Left lung (tissue), 10 donors: ENCODE measurements around the gene COX4I2. TPM values are rescaled to one million over a fixed set of nuclear protein-coding genes. Genes with fewer than 3 reads are reported as not detected.
A peak's percentile ranks its signal among the peaks of the same experiment; 100 is the strongest.

Source experiments
- ATAC-seq: fragments of 200-7000 bp; cut with Tn5 transposase; one replicate; pipeline ENCODE4 v1.9.1; 2020; ENCODE audit warnings: moderate library complexity
- DNase-seq, 4 donors: peaks; one replicate each; pipeline ENCODE4 v3.0.0-alpha.2; 2013 to 2020
- H3K27ac ChIP-seq, 2 donors: fragments of 200-600 bp; sonication (generic) in 1 of 2; one replicate each; pipeline versions ENCODE4 v1.5.0 to v1.8.0; 2020 to 2021
- H3K27me3 ChIP-seq, 2 donors: fragments of 200-600 bp; sonication (generic) in 1 of 2; one replicate each; pipeline versions ENCODE4 v1.5.0 to v1.8.0; 2020 to 2021
- H3K36me3 ChIP-seq, 2 donors: fragments of 200-600 bp; sonication (generic) in 1 of 2; one replicate each; pipeline versions ENCODE4 v1.5.0 to v1.8.0; 2020 to 2021
- H3K4me1 ChIP-seq, 2 donors: fragments of 200-600 bp; one replicate each; pipeline ENCODE4 v1.8.0; 2021
- H3K4me3 ChIP-seq, 2 donors: fragments of 200-600 bp; sonication (generic) in 1 of 2; one replicate each; pipeline versions ENCODE4 v1.5.0 to v1.8.0; 2020 to 2021; ENCODE audit warnings: mild to moderate bottlenecking in 1 of 2
- H3K9me3 ChIP-seq, 2 donors: fragments of 200-600 bp; sonication (generic) in 1 of 2; one replicate each; pipeline versions ENCODE4 v1.5.0 to v1.8.0; 2020 to 2021
- CTCF ChIP-seq, 2 donors: fragments of 200-600 bp; sonication (generic) in 1 of 2; IDR thresholded peaks; one replicate each; pipeline versions ENCODE4 v1.5.0 to v1.8.0; 2021; ENCODE audit warnings: antibody characterized with exemption in 2 of 2
- intact Hi-C, 2 donors: fragments of 100-400 bp; cut with DNase I; formaldehyde crosslinking; loops; one replicate each; pipeline versions ENCODE4 v1.11.2 to v1.14.2; 2022
- polyA plus RNA-seq, 6 donors: library from polyadenylated mRNA; unstranded; fragments of 120-200 nt; gene quantifications; one replicate each; pipeline ENCODE4 v1.2.1, GENCODE V29; 2013; ENCODE audit not compliant: insufficient read length in 6 of 6
- total RNA-seq, 2 donors: library from RNA; stranded (reverse); fragmentation: NEBNext Ultra II Directional; extraction: Animal tissue kit (Norgen Biotek cat#: 25700); gene quantifications; one replicate each; pipeline ENCODE4 v1.2.1, GENCODE V29; 2021
- donor health status: DM: no; HTN: yes; CAD: no.
- donor health status: DM: no; HTN: no; CAD: no.

COX4I2 gene
- total and polyA plus RNA-seq, 8 donors: 13.5 to 33.8 (median 23.0) TPM

GRCh38 chr20:31654534-31654933 is 16.8 kb downstream of the COX4I2 start:
- ATAC-seq: no peak
- no peaks in the 10 kb centered on the region for H3K4me1 ChIP-seq
- no peaks in the 10 kb centered on the region for H3K27me3 ChIP-seq
- H3K36me3 ChIP-seq: no peaks in the 10 kb centered on the region
- no peak overlapping the region for H3K27ac ChIP-seq
- no peak for DNase-seq
- H3K4me3 ChIP-seq: no peak overlapping the region
- intact Hi-C loops: no loop called here
- no peaks in the 10 kb centered on the region for H3K9me3 ChIP-seq
- TF ChIP-seq CTCF (IDR thresholded peaks at IDR 0.05): no peak

GRCh38 chr20:31661625-31662371 is 24.1 kb downstream of the COX4I2 start:
- peaks cover 27 to 54% of the 10 kb centered on the region in 2 donors for H3K4me1 ChIP-seq
- no peaks in the 10 kb centered on the region for H3K9me3 ChIP-seq
- peak overlapping the region; percentile 64 to 69 for H3K27ac ChIP-seq
- H3K27me3 ChIP-seq: no peaks in the 10 kb centered on the region
- TF ChIP-seq CTCF (IDR thresholded peaks at IDR 0.05): peak; percentile 73 to 93
- intact Hi-C loops: loop anchor here in 1 of 2 donors (10.0 kb wide), 1 partner anchor 63 kb away; the partner anchor contains the start of gene BCL2L1
- H3K4me3 ChIP-seq: peak overlapping the region; percentile 14 to 30
- ATAC-seq: peak; percentile 85
- peak; percentile 75 to 93 (median 85) for DNase-seq
- H3K36me3 ChIP-seq: peaks cover 0 to 28% of the 10 kb centered on the region in 2 donors

GRCh38 chr20:31662372-31662854 is 24.7 kb downstream of the COX4I2 start:
- H3K27ac ChIP-seq: peak overlapping the region; percentile 64 to 69
- H3K4me1 ChIP-seq: peaks cover 30 to 60% of the 10 kb centered on the region in 2 donors
- H3K9me3 ChIP-seq: no peaks in the 10 kb centered on the region
- intact Hi-C loops: loop anchor here in 1 of 2 donors (10.0 kb wide), 1 partner anchor 62 kb away; the partner anchor contains the start of gene BCL2L1
- H3K27me3 ChIP-seq: no peaks in the 10 kb centered on the region
- DNase-seq (no peak), ATAC-seq (no peak)
- H3K4me3 ChIP-seq: no peak overlapping the region
- H3K36me3 ChIP-seq: peaks cover 0 to 28% of the 10 kb centered on the region in 2 donors
- TF ChIP-seq CTCF (IDR thresholded peaks at IDR 0.05): no peak

- Histone ChIP-seq H3K9me3 (no peaks in the 10 kb centered on the region), H3K27ac (peak overlapping the region; percentile 67 to 75), H3K36me3 (peaks cover 0 to 28% of the 10 kb centered on the region in 2 donors), H3K27me3 (no peaks in the 10 kb centered on the region), H3K4me1 (peaks cover 38 to 71% of the 10 kb centered on the region in 2 donors), H3K4me3 (no peak overlapping the region)
- DNase-seq: no peak
- TF ChIP-seq CTCF (IDR thresholded peaks at IDR 0.05): no peak
- intact Hi-C loops: loop anchor here in 1 of 2 donors (10.0 kb wide), 1 partner anchor 61 kb away; the partner anchor contains the start of gene BCL2L1
- ATAC-seq: no peak
Measured at GRCh38 chr20:31663524-31663837, 25.8 kb downstream of the COX4I2 start.
